ENCODE measurements around the gene MYO16.

MYO16 gene

DNA sequence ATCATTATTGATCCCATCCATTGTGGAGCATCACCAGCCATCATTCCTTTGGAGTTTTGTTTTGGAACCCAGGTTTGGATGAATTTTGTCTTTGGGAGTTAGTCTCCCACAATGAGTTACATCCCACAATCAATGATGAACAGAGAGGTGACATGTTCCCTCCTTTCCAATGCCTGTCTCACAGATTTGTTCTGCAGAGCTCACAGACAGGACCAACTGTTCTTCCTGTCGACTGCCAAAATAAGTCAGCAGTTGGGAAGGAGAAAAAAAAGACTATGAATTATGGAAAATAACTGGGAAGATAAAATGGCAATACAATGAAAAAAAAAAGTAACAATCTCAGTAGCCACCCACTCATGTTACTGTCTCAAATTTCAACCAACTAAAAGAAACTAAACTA is 489.1 kb downstream of the MYO16 start:
- DNase-seq (ENCODE audit: low read depth), result no peak
- TF ChIP-seq, protein P1, sequence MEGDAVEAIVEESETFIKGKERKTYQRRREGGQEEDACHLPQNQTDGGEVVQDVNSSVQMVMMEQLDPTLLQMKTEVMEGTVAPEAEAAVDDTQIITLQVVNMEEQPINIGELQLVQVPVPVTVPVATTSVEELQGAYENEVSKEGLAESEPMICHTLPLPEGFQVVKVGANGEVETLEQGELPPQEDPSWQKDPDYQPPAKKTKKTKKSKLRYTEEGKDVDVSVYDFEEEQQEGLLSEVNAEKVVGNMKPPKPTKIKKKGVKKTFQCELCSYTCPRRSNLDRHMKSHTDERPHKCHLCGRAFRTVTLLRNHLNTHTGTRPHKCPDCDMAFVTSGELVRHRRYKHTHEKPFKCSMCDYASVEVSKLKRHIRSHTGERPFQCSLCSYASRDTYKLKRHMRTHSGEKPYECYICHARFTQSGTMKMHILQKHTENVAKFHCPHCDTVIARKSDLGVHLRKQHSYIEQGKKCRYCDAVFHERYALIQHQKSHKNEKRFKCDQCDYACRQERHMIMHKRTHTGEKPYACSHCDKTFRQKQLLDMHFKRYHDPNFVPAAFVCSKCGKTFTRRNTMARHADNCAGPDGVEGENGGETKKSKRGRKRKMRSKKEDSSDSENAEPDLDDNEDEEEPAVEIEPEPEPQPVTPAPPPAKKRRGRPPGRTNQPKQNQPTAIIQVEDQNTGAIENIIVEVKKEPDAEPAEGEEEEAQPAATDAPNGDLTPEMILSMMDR (IDR thresholded peaks at IDR 0.05; ENCODE audit: insufficient read depth, low read depth, low read length, missing control alignments), result no peak
- no peak overlapping the region for H3K4me3 ChIP-seq (ENCODE audit: low read depth, low read length)

DNA sequence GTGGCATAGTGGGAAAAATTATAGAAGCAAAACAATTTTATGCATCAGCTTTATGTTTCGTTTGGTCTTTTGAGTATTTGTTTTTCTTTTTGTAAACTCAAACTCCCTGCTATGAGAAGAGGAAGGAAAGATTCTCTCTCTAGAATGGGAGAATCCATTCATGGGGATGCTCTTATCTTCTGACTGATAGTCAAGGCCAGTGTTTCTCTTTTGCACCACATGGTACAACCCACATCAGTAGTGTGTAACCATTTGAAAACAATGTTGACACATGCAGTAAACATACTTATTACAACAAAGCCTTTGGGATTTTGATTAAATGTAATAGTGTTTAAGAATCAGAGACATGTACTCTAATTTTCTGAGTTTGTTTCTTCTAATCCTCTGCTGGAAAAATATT is 490.5 kb downstream of the MYO16 start:
- H3K4me3 ChIP-seq (ENCODE audit: low read depth, low read length), result no peak overlapping the region
- no peak for DNase-seq (ENCODE audit: low read depth)
- TF ChIP-seq, protein P1 (IDR thresholded peaks at IDR 0.05; ENCODE audit: insufficient read depth, low read depth, low read length, missing control alignments), result no peak

DNA sequence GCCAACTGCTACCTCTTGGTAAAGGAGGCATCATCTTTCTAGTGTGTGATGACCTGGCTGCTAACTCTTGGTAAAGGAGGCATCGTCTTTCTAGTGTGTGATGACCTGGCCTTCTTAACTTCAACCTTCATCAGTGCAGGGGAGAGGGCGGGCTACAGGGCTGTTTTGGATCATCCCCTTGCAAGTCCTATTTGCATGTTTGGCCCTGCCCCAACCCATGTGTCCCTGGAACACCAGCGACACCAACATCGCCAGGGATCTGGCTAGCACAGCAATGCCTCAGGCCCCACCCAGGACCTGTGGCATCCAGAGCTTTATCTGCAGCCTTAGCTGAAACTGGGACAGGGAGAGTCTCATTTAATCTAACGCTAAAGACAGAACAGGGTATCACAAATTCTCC is 492.4 kb downstream of the MYO16 start:
- DNase-seq (ENCODE audit: low read depth), result no peak
- H3K4me3 ChIP-seq (ENCODE audit: low read depth, low read length), result no peak overlapping the region
- TF ChIP-seq, protein P1 (IDR thresholded peaks at IDR 0.05; ENCODE audit: insufficient read depth, low read depth, low read length, missing control alignments), result no peak

DNA sequence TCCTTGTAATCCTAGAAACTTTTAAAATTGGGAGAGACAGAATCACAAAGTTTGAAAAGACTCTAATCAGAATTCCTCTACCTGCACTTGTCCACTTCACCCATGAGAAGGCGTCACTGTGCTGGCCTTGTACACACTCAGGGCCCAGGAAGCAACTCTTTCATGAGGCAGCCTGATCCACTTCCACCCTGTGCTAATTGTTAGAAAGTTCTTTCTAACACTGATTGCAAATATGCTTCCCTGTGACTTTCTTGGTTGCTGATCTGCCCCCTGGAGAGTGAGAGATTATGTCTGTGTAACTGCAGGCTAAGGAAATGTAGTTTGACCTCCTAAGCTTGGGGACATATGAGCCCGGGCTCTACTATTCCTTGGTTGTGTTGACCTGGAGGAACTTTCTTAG is 494.6 kb downstream of the MYO16 start:
- no peak overlapping the region for H3K4me3 ChIP-seq (ENCODE audit: low read depth, low read length)
- TF ChIP-seq, protein P1 (IDR thresholded peaks at IDR 0.05; ENCODE audit: insufficient read depth, low read depth, low read length, missing control alignments), result no peak
- DNase-seq (ENCODE audit: low read depth), result no peak

DNA sequence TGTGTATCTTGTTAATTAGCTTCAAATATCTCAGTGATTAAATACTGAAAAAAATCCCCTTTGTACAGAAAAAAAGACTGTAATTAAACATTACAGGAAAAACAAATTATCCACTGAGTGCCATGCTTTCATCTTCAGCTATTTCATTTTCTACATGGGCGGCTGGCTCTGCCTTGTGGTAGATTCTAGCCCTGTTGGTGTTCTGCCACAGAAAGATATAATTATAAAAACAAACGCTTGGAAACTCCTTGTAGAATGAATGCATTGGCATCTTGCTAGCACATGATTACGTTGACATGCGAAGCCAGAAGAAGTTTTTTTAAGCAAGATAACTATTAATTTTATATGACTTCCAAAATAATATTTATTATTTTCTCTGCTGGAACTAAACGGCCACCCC is 496.8 kb downstream of the MYO16 start:
- TF ChIP-seq, protein P1 (IDR thresholded peaks at IDR 0.05; ENCODE audit: insufficient read depth, low read depth, low read length, missing control alignments), result no peak
- H3K4me3 ChIP-seq (ENCODE audit: low read depth, low read length), result no peak overlapping the region
- DNase-seq (ENCODE audit: low read depth), result no peak

DNA sequence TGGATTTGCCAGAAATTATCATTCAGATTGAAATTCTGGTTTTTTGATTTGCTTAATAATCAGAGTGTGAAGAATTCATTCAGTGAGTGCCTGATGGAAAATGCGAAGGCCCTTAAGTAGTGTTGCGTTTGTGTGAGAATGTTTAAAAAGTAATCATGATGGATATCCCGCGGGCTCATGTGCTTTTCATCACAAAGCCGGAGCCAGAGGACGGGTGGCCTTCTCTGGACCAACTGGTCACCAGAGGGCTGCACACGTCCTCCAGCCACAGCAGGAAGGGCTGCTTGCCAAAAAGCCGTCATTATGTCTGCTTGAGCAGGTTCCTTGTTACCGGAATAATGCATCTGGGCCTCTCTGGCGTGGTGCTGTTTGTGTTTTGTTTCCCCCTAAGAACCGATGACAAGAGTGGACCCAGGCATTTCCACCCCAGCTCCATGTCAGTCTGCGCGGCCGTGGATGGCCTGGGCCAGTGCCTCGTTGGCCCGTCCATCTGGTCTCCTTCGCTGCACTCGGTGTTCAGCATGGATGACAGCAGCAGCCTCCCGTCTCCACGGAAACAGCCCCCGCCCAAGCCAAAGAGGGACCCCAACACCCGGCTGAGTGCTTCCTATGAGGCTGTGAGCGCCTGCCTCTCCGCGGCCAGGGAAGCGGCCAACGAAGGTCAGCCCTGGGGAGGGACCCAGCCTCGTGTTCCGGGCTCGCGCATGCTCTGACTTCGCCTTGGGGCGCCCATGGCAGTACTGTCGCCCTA is 497.7 kb downstream of the MYO16 start:
- TF ChIP-seq, protein P1 (IDR thresholded peaks at IDR 0.05; ENCODE audit: insufficient read depth, low read depth, low read length, missing control alignments), result no peak
- no peak overlapping the region for H3K4me3 ChIP-seq (ENCODE audit: low read depth, low read length)
- no peak for DNase-seq (ENCODE audit: low read depth)

DNA sequence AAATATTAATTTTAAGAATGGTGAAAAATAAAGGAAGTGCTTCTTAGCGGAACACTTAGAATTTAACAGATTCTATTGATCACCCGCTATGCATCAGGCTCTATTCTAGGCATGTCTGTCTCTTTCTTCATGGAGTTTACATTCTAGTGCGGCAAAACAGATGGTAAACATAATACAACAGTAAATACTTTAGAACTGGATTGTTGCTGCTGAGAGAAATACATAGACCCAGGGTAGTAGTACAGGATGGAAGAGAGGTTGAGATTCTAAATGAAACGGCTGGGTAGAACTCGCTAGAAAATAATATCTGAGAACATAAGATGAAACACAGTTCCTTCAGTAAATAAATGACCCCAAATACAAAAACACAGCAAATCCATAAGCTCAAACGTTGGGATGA is 498.7 kb downstream of the MYO16 start:
- TF ChIP-seq, protein P1 (IDR thresholded peaks at IDR 0.05; ENCODE audit: insufficient read depth, low read depth, low read length, missing control alignments), result no peak
- no peak for DNase-seq (ENCODE audit: low read depth)
- no peak overlapping the region for H3K4me3 ChIP-seq (ENCODE audit: low read depth, low read length)
